B cell (primary cell): ENCODE data around the gene CPOX. TPM values are rescaled to one million over a fixed set of nuclear protein-coding genes. Genes with fewer than 3 reads are reported as not detected.

Experiments
- ATAC-seq: fragments of 200-7000 bp; cut with Tn5 transposase; one replicate; pipeline ENCODE4 v1.10.0; 2021; ENCODE audit warnings: low read depth, mild to moderate bottlenecking, moderate number of reproducible peaks, moderate library complexity
- CTCF ChIA-PET: fragments of 350-600 bp; sonication (Branson Sonifier 250); formaldehyde crosslinking; loops from one replicate; lab custom pipeline; 2021; ENCODE audit warnings: antibody characterized with exemption, inconsistent platforms; lab: Charles Lee
- POLR2A ChIA-PET: fragments of 350-600 bp; sonication (Branson Sonifier 250); formaldehyde crosslinking; loops from one replicate; lab custom pipeline; 2021; ENCODE audit warnings: antibody characterized with exemption; lab: Charles Lee
- DNase-seq: peaks from one replicate; pipeline ENCODE4 v3.0.0; 2013
- H2AFZ ChIP-seq: 2 replicates; pipeline ENCODE4 v1.6.1; 2012; ENCODE audit warnings: mild to moderate bottlenecking, low read depth, low read length; ENCODE audit not compliant: insufficient read depth, poor library complexity, severe bottlenecking
- H3K27ac ChIP-seq, 2 donors: 1 replicate in 1 of 2; 2 replicates in 1 of 2; pipeline ENCODE4 v1.5.1; 2012 to 2013; ENCODE audit warnings: low read length in 2 of 2, mild to moderate bottlenecking in 2 of 2, moderate library complexity in 1 of 2
- H3K27me3 ChIP-seq, 4 experiments: fragments of 200-600 bp in 1 of 4; sonication (generic) in 1 of 4; replicated peaks in 1 of 4; 1 replicate in 2 of 4; 2 replicates in 2 of 4; pipeline versions ENCODE4 v1.6.1 to v1.7.0; 2013 to 2016; ENCODE audit warnings: low read length in 3 of 4, mild to moderate bottlenecking in 2 of 4, mixed read lengths in 1 of 4, moderate library complexity in 1 of 4; ENCODE audit not compliant: insufficient read depth in 4 of 4, control insufficient read depth in 3 of 4; ENCODE audit errors: control extremely low read depth in 1 of 4
- H3K36me3 ChIP-seq, 2 experiments: replicated peaks in 1 of 2; 1 replicate in 1 of 2; 2 replicates in 1 of 2; pipeline versions ENCODE4 v1.6.1 to v1.7.1; 2013; ENCODE audit warnings: low read length in 1 of 2; ENCODE audit not compliant: insufficient read depth in 2 of 2, control insufficient read depth in 1 of 2; ENCODE audit errors: control extremely low read depth in 1 of 2, extremely low read depth in 1 of 2
- H3K4me1 ChIP-seq, 2 donors: fragments of 200-600 bp in 1 of 2; sonication (generic) in 1 of 2; 1 replicate in 1 of 2; 2 replicates in 1 of 2; pipeline versions ENCODE4 v1.5.1 to v1.6.1; 2013 to 2017; ENCODE audit warnings: low read length in 2 of 2; ENCODE audit not compliant: control insufficient read depth in 2 of 2, insufficient read depth in 2 of 2
- H3K4me2 ChIP-seq: replicated peaks from 2 replicates; pipeline ENCODE3; 2012; ENCODE audit warnings: mild to moderate bottlenecking, low read depth, low read length; ENCODE audit not compliant: poor library complexity, severe bottlenecking
- H3K4me3 ChIP-seq, 5 experiments: fragments of 200-600 bp in 1 of 5; sonication (generic) in 1 of 5; 1 replicate in 3 of 5; 2 replicates in 2 of 5; pipeline versions ENCODE4 v1.5.1 to v1.7.0; 2011 to 2016; ENCODE audit warnings: low read length in 4 of 5, mild to moderate bottlenecking in 4 of 5, low read depth in 2 of 5, control low read depth in 1 of 5, moderate library complexity in 1 of 5; ENCODE audit not compliant: insufficient read depth in 1 of 5; ENCODE audit errors: control extremely low read depth in 1 of 5, extremely low read depth in 1 of 5
- H3K79me2 ChIP-seq: fragments of 200-600 bp; sonication (generic); one replicate; pipeline ENCODE4 v1.6.0; 2016; ENCODE audit warnings: low read length; ENCODE audit not compliant: control insufficient read depth, insufficient read depth
- H3K9ac ChIP-seq: fragments of 200-600 bp; sonication (generic); 2 replicates; pipeline ENCODE4 v1.6.1; 2017; ENCODE audit warnings: mild to moderate bottlenecking, low read length, moderate library complexity
- H3K9me3 ChIP-seq, 3 donors: one replicate each; pipeline versions ENCODE4 v1.6.1 to v1.7.1; 2013; ENCODE audit warnings: low read length in 2 of 3; ENCODE audit not compliant: control insufficient read depth in 2 of 3, insufficient read depth in 1 of 3; ENCODE audit errors: control extremely low read depth in 1 of 3
- H4K20me1 ChIP-seq: 2 replicates; pipeline ENCODE4 v1.6.0; 2012; ENCODE audit warnings: mild to moderate bottlenecking, low read length; ENCODE audit not compliant: insufficient read depth, control insufficient read depth, poor library complexity, severe bottlenecking
- H3K27ac Mint-ChIP-seq: one replicate; pipeline ENCODE4 v1.8.0; 2021; ENCODE audit warnings: mixed read lengths
- H3K27me3 Mint-ChIP-seq: one replicate; pipeline ENCODE4 v1.8.0; 2021; ENCODE audit warnings: mixed read lengths
- H3K4me1 Mint-ChIP-seq: one replicate; pipeline ENCODE4 v1.8.0; 2021; ENCODE audit warnings: mixed read lengths
- H3K4me3 Mint-ChIP-seq: one replicate; pipeline ENCODE4 v1.8.0; 2021; ENCODE audit warnings: mixed read lengths
- H3K9me3 Mint-ChIP-seq: one replicate; pipeline ENCODE4 v1.8.0; 2022; ENCODE audit warnings: mixed read lengths; ENCODE audit not compliant: insufficient read depth
- CTCF ChIP-seq: fragments of 200-600 bp; IDR thresholded peaks from one replicate; pipeline ENCODE4 v1.8.0; 2022; ENCODE audit warnings: antibody characterized with exemption, mild to moderate bottlenecking
- EZH2 ChIP-seq: IDR thresholded peaks from 2 replicates; pipeline ENCODE4 v1.6.1; 2012; ENCODE audit warnings: borderline replicate concordance, low read depth, mild to moderate bottlenecking, moderate library complexity, low read length; ENCODE audit not compliant: insufficient read depth, poor library complexity, severe bottlenecking
- WGBS: methylation state at CpG from one replicate; pipeline ENCODE4 v1.1.5; 2013; ENCODE audit warnings: missing lambda C conversion rate; ENCODE audit not compliant: insufficient coverage; 5-methylcytosine and 5-hydroxymethylcytosine counted together
- intact Hi-C: fragments of 100-400 bp; cut with micrococcal nuclease; formaldehyde crosslinking; loops from one replicate; pipeline ENCODE4 v1.10.0; 2022
- polyA plus RNA-seq: library from polyadenylated mRNA; depleted of rRNA; stranded (reverse); fragments of >200 nt; gene quantifications from 2 replicates; pipeline ENCODE4 v1.2.3, GENCODE V29; 2012
- total RNA-seq, 2 donors: library from RNA; stranded (reverse); fragments of 120-200 nt in 1 of 2; gene quantifications; 1 replicate in 1 of 2; 2 replicates in 1 of 2; pipeline versions ENCODE4 v1.2.3 to v1.2.4, GENCODE V29; 2013 to 2022

Gene CPOX
- total and polyA plus RNA-seq, 2 donors (not counting 1 experiment from before 2014, with no cell fraction given), result 6.8 to 17.5 TPM

GRCh38 chr3:98592345-98592935 lies 971 bp downstream of the CPOX start:
- H3K27me3 ChIP-seq, result no peaks in the 10 kb centered on the region
- no peaks in the 10 kb centered on the region for H3K9me3 Mint-ChIP-seq
- peaks cover 27% of the 10 kb centered on the region for H3K4me1 Mint-ChIP-seq
- ChIA-PET CTCF (interaction anchor here (0.7 to 1.9 kb wide), 4 partner anchors 20 to 1429 kb away, joined by 3 to 7 read pairs (median 3); no protein-coding TSS in a partner anchor), POLR2A (no interaction called here)
- ATAC-seq (no peak), DNase-seq (no peak)
- peak overlapping the region; percentile 71 for H3K27ac Mint-ChIP-seq
- H2AFZ ChIP-seq, result peak overlapping the region; percentile 100
- intact Hi-C loops, result loop anchor here (5.0 to 10.0 kb wide), 4 partner anchors 310 to 1810 kb away; partner anchors contain the start of genes CMSS1, DCBLD2, LNP1 and RIOX2
- no peaks in the 10 kb centered on the region for H3K9me3 ChIP-seq
- WGBS, result 45% methylated on average over 11 of the region's 11 CpGs
- peaks cover 11% of the 10 kb centered on the region for H3K79me2 ChIP-seq
- H3K4me1 ChIP-seq, result peaks cover 9 to 20% of the 10 kb centered on the region in 2 donors
- peak overlapping the region; percentile 98 for H3K4me3 Mint-ChIP-seq
- H3K27ac ChIP-seq, result peak overlapping the region in 1 of 2 donors; percentile 11
- H3K4me2 ChIP-seq, result peak overlapping the region; percentile 92
- H4K20me1 ChIP-seq, result no peaks in the 10 kb centered on the region
- H3K27me3 Mint-ChIP-seq, result no peaks in the 10 kb centered on the region
- TF ChIP-seq CTCF, result no peak
- no peak for TF ChIP-seq EZH2
- peak overlapping the region; percentile 89 for H3K9ac ChIP-seq
- peak overlapping the region; percentile 32 to 90 (median 68) for H3K4me3 ChIP-seq
- H3K36me3 ChIP-seq, result peaks cover 3 to 12% of the 10 kb centered on the region in 2 experiments

GRCh38 chr3:98589331-98590036 lies 3.9 kb downstream of the CPOX start:
- no peak for ATAC-seq
- no peak overlapping the region for H3K4me3 Mint-ChIP-seq
- peaks cover 9 to 18% of the 10 kb centered on the region in 2 donors for H3K4me1 ChIP-seq
- H3K4me1 Mint-ChIP-seq, result peaks cover 23% of the 10 kb centered on the region
- H3K9ac ChIP-seq, result no peak overlapping the region
- TF ChIP-seq CTCF, result no peak
- no peak for TF ChIP-seq EZH2
- no peak for DNase-seq
- intact Hi-C loops, result loop anchor here (5.0 to 10.0 kb wide), 4 partner anchors 313 to 1813 kb away; partner anchors contain the start of genes CMSS1, DCBLD2, LNP1 and RIOX2
- peaks cover 3 to 26% of the 10 kb centered on the region in 2 experiments for H3K36me3 ChIP-seq
- H3K27ac ChIP-seq, result no peak overlapping the region
- no peaks in the 10 kb centered on the region for H4K20me1 ChIP-seq
- H3K27me3 Mint-ChIP-seq, result no peaks in the 10 kb centered on the region
- ChIA-PET POLR2A (interaction anchor here (0.9 kb wide), 1 partner anchor 26 kb away, joined by 3 read pairs; no protein-coding TSS in a partner anchor), CTCF (no interaction called here)
- no peak overlapping the region for H2AFZ ChIP-seq
- no peaks in the 10 kb centered on the region for H3K9me3 ChIP-seq
- no CpG with 5 or more reads among the region's 2 CpGs for WGBS
- no peaks in the 10 kb centered on the region for H3K27me3 ChIP-seq
- peaks cover 11% of the 10 kb centered on the region for H3K79me2 ChIP-seq
- H3K4me2 ChIP-seq, result no peak overlapping the region
- no peak overlapping the region for H3K4me3 ChIP-seq
- no peaks in the 10 kb centered on the region for H3K9me3 Mint-ChIP-seq
- H3K27ac Mint-ChIP-seq, result no peak overlapping the region
